K562 (cell line): ENCODE data around the gene IDH2. TPM values are rescaled to one million over a fixed set of nuclear protein-coding genes. Genes with fewer than 3 reads are reported as not detected.

Experiments used
- ATAC-seq: fragments of 200-7000 bp; cut with Tn5 transposase; 3 replicates; pipeline ENCODE4 v1.9.1; 2020; ENCODE audit warnings: moderate library complexity
- BruUV-seq: library from RNA; stranded (reverse); fragments of 400-500 nt; replicated peaks from 2 replicates; lab custom pipeline; 2021; lab: Mats Ljungman, UMichigan
- CTCF ChIA-PET: fragments of 300-600 bp; formaldehyde crosslinking; extraction: SDS; loops from one replicate; lab custom pipeline; 2021; ENCODE audit warnings: low intra/inter-chr PET ratio; lab: Yijun Ruan, JAX
- POLR2A ChIA-PET: fragments of 300-600, 350-650 bp; sonication (Branson Sonifier 250); formaldehyde crosslinking; extraction: SDS; loops from one replicate; lab custom pipeline; 2021; ENCODE audit warnings: antibody characterized with exemption, inconsistent platforms; lab: Yijun Ruan, JAX
- DNase-seq, 4 experiments: peaks; one replicate each; pipeline versions ENCODE4 v3.0.0 to v3.0.0-alpha.2; 2011 to 2018; ENCODE audit warnings: low spot score in 3 of 4, mixed read lengths in 3 of 4; ENCODE audit errors: extremely low read depth in 1 of 4
- FAIRE-seq: peaks from 2 replicates; lab custom pipeline; 2011; peaks lifted over from hg19 to GRCh38; lab: Jason Lieb, UNC
- H2AFZ ChIP-seq: 2 replicates; pipeline ENCODE4 v1.6.0; 2011; ENCODE audit warnings: low read depth, low read length, control low read depth, inconsistent platforms
- H3K27ac ChIP-seq: fragments of 200-600 bp; 3 replicates; pipeline ENCODE4 v1.8.0; 2011; ENCODE audit warnings: low read depth, mild to moderate bottlenecking, control low read depth, inconsistent platforms, low read length, moderate library complexity, mixed read lengths; ENCODE audit errors: extremely low read depth
- H3K27me3 ChIP-seq, 2 experiments: fragments of 300-600 bp in 1 of 2; 2 replicates in 1 of 2; 3 replicates in 1 of 2; pipeline versions ENCODE4 v1.6.0 to v1.8.0; 2011; ENCODE audit warnings: inconsistent platforms in 2 of 2, low read length in 2 of 2, mild to moderate bottlenecking in 1 of 2, mixed read lengths in 1 of 2, moderate library complexity in 1 of 2; ENCODE audit not compliant: control insufficient read depth in 2 of 2, insufficient read depth in 2 of 2
- H3K36me3 ChIP-seq: fragments of 300-600 bp; 3 replicates; pipeline ENCODE4 v1.8.0; 2011; ENCODE audit warnings: mild to moderate bottlenecking, low read length, inconsistent platforms; ENCODE audit not compliant: control insufficient read depth, insufficient read depth
- H3K4me1 ChIP-seq, 2 experiments: fragments of 200-600 bp in 1 of 2; replicated peaks in 1 of 2; 2 replicates in 1 of 2; 3 replicates in 1 of 2; pipeline versions ENCODE4 v1.5.1 to v1.8.0; 2011; ENCODE audit warnings: inconsistent platforms in 2 of 2, low read length in 2 of 2, mild to moderate bottlenecking in 1 of 2, mixed read lengths in 1 of 2, moderate library complexity in 1 of 2; ENCODE audit not compliant: control insufficient read depth in 2 of 2, insufficient read depth in 2 of 2
- H3K4me2 ChIP-seq: 2 replicates; pipeline ENCODE4 v1.6.1; 2011; ENCODE audit warnings: low read length, control low read depth, inconsistent platforms, mixed read lengths; ENCODE audit not compliant: insufficient read depth
- H3K4me3 ChIP-seq: fragments of 200-600 bp; sonication (generic), shearing (Covaris generic); 2 replicates; pipeline ENCODE4 v1.5.1; 2016; ENCODE audit warnings: control low read depth, inconsistent platforms
- H3K79me2 ChIP-seq: fragments of 200-600 bp; 3 replicates; pipeline ENCODE4 v1.8.0; 2011; ENCODE audit warnings: low read length, inconsistent platforms; ENCODE audit not compliant: control insufficient read depth, insufficient read depth
- H3K9ac ChIP-seq, 2 experiments: 2 replicates each; pipeline versions ENCODE4 v1.6.0 to v1.6.1; 2011; ENCODE audit warnings: low read depth in 2 of 2, low read length in 2 of 2, control low read depth in 1 of 2, inconsistent platforms in 1 of 2, mild to moderate bottlenecking in 1 of 2, mixed read lengths in 1 of 2; ENCODE audit not compliant: insufficient read depth in 1 of 2
- H3K9me1 ChIP-seq: one replicate; pipeline ENCODE4 v1.6.0; 2011; ENCODE audit warnings: inconsistent platforms, mild to moderate bottlenecking, low read length, moderate library complexity; ENCODE audit not compliant: control insufficient read depth, insufficient read depth
- H3K9me3 ChIP-seq: replicated peaks from 2 replicates; pipeline ENCODE4 v1.5.1; 2011; ENCODE audit warnings: low read depth, low read length, inconsistent platforms; ENCODE audit not compliant: control insufficient read depth, insufficient read depth
- H4K20me1 ChIP-seq: replicated peaks from 2 replicates; pipeline ENCODE4 v1.6.1; 2011; ENCODE audit warnings: low read length, inconsistent platforms, mixed read lengths; ENCODE audit not compliant: control insufficient read depth, insufficient read depth
- BMI1 ChIP-seq: fragments of 150-350 bp; IDR thresholded peaks from 2 replicates; pipeline ENCODE4 v1.6.1; 2014; ENCODE audit warnings: low read length
- EP400 ChIP-seq: fragments of 450-650 bp; IDR thresholded peaks from 2 replicates; pipeline ENCODE4 v1.6.1; 2017; ENCODE audit warnings: antibody characterized with exemption, mild to moderate bottlenecking, moderate library complexity
- ETS2 ChIP-seq: IDR thresholded peaks from 2 replicates; pipeline ENCODE4 v1.6.1; 2016; ENCODE audit warnings: borderline replicate concordance, missing genetic modification characterization, mild to moderate bottlenecking, moderate library complexity, missing compliant biosample characterization; ENCODE audit not compliant: poor library complexity, severe bottlenecking
- FOXP4 ChIP-seq: sonication (generic); formaldehyde crosslinking; IDR thresholded peaks from 2 replicates; pipeline ENCODE4 v1.8.0; 2022; ENCODE audit warnings: mild to moderate bottlenecking, missing genetic modification reagents, borderline replicate concordance
- SUPT5H ChIP-seq: fragments of 450-650 bp; IDR thresholded peaks from 2 replicates; pipeline ENCODE4 v1.6.1; 2016
- TAF9B ChIP-seq: fragments of 450-650 bp; IDR thresholded peaks from 2 replicates; pipeline ENCODE4 v1.6.1; 2018; ENCODE audit warnings: mild to moderate bottlenecking; ENCODE audit not compliant: partially characterized antibody
- TFE3 ChIP-seq: fragments of 450-650 bp; formaldehyde crosslinking; IDR thresholded peaks from 2 replicates; pipeline ENCODE4 v1.4.0; 2020; ENCODE audit warnings: mild to moderate bottlenecking, mixed read lengths
- TOE1 ChIP-seq, 2 experiments: fragments of 450-650 bp in 1 of 2; sonication (generic) in 1 of 2; formaldehyde crosslinking in 1 of 2; IDR thresholded peaks; 2 replicates each; pipeline versions ENCODE4 v1.7.1 to v1.8.0; 2016 to 2022; ENCODE audit warnings: borderline replicate concordance in 2 of 2, mild to moderate bottlenecking in 2 of 2, antibody characterized with exemption in 1 of 2, inconsistent platforms in 1 of 2, low read depth in 1 of 2, missing genetic modification reagents in 1 of 2, moderate library complexity in 1 of 2
- ZC3H11A ChIP-seq: IDR thresholded peaks from 2 replicates; pipeline ENCODE4 v1.6.1; 2012; ENCODE audit warnings: low read depth, low read length, improper control_type of control experiment
- ZNF282 ChIP-seq: sonication (generic); formaldehyde crosslinking; IDR thresholded peaks from 2 replicates; pipeline ENCODE4 v1.8.1; 2023; ENCODE audit warnings: missing genetic modification reagents
- WGBS: fragments of 100-300 bp; shearing (Covaris generic); methylation state at CpG from one replicate; pipeline ENCODE4 v1.1.6; 2016; ENCODE audit warnings: low coverage, mixed read lengths; ENCODE audit not compliant: insufficient coverage; ENCODE audit errors: missing lambda C conversion rate; 5-methylcytosine and 5-hydroxymethylcytosine counted together
- in situ Hi-C: fragments of 300-500 bp; cut with MboI; formaldehyde crosslinking; loops from 4 replicates; pipeline ENCODE4 v1.15.0; 2018; ENCODE audit warnings: inconsistent platforms, mixed read lengths
- intact Hi-C: fragments of 100-400 bp; cut with micrococcal nuclease; formaldehyde crosslinking; loops from 2 replicates; pipeline ENCODE4 v1.14.2; 2022
- polyA plus RNA-seq, 8 experiments: library from polyadenylated mRNA; depleted of rRNA in 4 of 8; stranded (reverse) in 5 of 8; unstranded in 3 of 8; fragments of >200 nt; fragmentation: Nextera tagmentation in 2 of 8; fragmentation: Illumina TruSeq in 1 of 8; extraction: Ambion mirVana in 2 of 8; extraction: Trizol in 1 of 8; gene quantifications; 2 replicates each; pipeline versions ENCODE4 v1.2.1 to v1.2.3, GENCODE V29; 2011 to 2014; ENCODE audit warnings: inconsistent platforms in 1 of 8, missing spikeins in 1 of 8
- total RNA-seq, 7 experiments: library from RNA; depleted of rRNA in 6 of 7; stranded (reverse); fragments of >200 nt in 6 of 7; fragmentation: Illumina TruSeq in 2 of 7; extraction: Trizol in 2 of 7; gene quantifications; 2 replicates each; pipeline versions ENCODE4 v1.2.1 to v1.2.3, GENCODE V29; 2011 to 2021; ENCODE audit warnings: low replicate concordance in 1 of 7

The IDH2 gene
- total and polyA plus RNA-seq, 9 of the 15 experiments (the other 6 are each of a cell fraction or from before 2014, with no cell fraction given) = 0.70 to 99.9 (median 59.2) TPM

GRCh38 chr15:90047956-90048575, 54.2 kb downstream of the IDH2 start:
- ATAC-seq = no peak
- Histone ChIP-seq H4K20me1 (peaks cover 7% of the 10 kb centered on the region; the same call in 1 of the 2 replicates), H3K27me3 (no peaks in the 10 kb centered on the region), H2AFZ (no peak overlapping the region), H3K9me1 (no peaks in the 10 kb centered on the region), H3K27ac (no peak overlapping the region), H3K79me2 (no peaks in the 10 kb centered on the region), H3K9me3 (no peaks in the 10 kb centered on the region), H3K9ac (no peak overlapping the region), H3K4me1 (peaks cover 11 to 31% of the 10 kb centered on the region in 2 experiments; a peak in 4 of 5 replicates), H3K4me3 (no peak overlapping the region), H3K36me3 (no peaks in the 10 kb centered on the region), H3K4me2 (no peak overlapping the region)
- no TSS peak for BruUV-seq
- intact Hi-C loops (no loop called here), in situ Hi-C loops (no loop called here)
- 69% methylated on average over 9 of the region's 9 CpGs for WGBS
- ChIA-PET CTCF (no interaction called here), POLR2A (interaction anchor here (0.8 to 1.4 kb wide), 3 partner anchors 14 to 50 kb away, joined by 3 read pairs; no protein-coding TSS in a partner anchor)
- FAIRE-seq = no peak
- DNase-seq = no peak
- TF ChIP-seq ZC3H11A (no peak), ZNF282 (CRISPR knock-in tag) (no peak), ETS2 (tag) (no peak), BMI1 (no peak), TAF9B (no peak), TOE1 (IDR thresholded peaks at IDR 0.05; ENCODE audit: borderline replicate concordance) (no peak), TOE1 (CRISPR knock-in tag; IDR thresholded peaks at IDR 0.05; ENCODE audit: borderline replicate concordance, low read depth) (no peak), TFE3 (CRISPR knock-in tag) (no peak), SUPT5H (no peak), FOXP4 (CRISPR knock-in tag) (no peak), EP400 (no peak)
- TF ChIP-seq, all 486 proteins: peak for 0
